GM19328 (cell line): ENCODE results near the gene AKAIN1.

Experiments
- ATAC-seq: cut with Tn5 transposase; IDR thresholded peaks from one replicate; pipeline ENCODE4 v1.9.1; 2021; ENCODE audit warnings: mild to moderate bottlenecking, moderate library complexity; ENCODE audit not compliant: unreplicated experiment

AKAIN1 gene, protein sequence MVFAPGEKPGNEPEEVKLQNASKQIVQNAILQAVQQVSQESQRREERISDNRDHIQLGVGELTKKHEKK

DNA sequence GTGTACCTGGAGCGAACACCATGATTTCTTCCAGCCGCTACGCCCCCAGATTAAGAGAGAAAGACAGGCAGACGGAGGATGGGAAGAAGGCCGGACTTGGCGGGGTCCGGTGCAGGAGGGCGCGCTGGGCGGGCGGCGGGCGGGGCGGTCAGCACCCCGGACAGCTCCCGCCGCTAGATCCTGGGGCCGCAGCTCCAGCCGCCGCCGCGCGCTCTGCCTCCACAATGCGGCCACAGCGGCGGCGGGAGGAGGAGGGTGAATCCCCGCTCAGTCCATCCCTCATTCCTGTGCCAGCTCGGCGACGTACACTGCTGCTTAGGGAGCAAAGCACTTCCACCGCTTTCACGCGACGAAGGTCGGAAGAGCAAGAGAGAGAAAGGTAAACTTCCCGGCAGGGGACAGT is at the start of gene AKAIN1:
TSS of gene AKAIN1 (minus strand) at position 226 of the 403 bp plus-strand sequence. CDS start at position 22, 204 bp downstream.
- ATAC-seq, result no peak

GRCh38 chr18:5244941-5245340 is 47.9 kb upstream of the AKAIN1 start:
- no peak for ATAC-seq

GRCh38 chr18:5239447-5239846 is 42.4 kb upstream of the AKAIN1 start:
- no peak for ATAC-seq

DNA sequence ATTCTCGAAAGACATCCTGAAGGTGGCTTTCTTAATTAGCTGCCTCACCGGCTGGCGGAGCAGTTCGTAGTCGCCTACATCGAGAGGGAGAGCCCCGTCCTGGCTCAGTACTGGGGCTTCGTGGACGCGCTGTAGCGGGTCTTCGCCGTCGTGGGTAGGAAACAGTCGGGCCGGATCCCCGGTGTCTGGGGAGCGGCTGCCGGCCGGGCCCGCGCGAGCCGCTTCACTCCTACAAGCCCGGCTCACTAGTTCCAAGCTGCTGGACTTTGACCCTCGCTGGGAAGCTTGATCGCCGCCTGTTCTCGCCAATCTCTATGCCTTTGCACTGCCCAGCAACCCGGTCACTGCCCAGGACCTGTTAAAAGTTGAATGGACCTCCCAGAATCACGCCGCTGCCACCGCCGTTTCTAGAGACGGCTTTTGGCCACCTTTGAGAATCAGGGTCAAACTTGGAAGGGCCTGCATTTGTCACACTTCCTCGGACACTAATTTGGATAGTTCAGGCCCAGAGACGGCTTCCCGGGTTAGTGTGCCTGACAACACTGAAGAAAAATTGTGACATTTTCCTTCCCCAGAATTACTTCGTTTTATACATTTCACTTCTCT is 41.4 kb upstream of the AKAIN1 start:
- peak; percentile 27 for ATAC-seq

- peak; percentile 91 for ATAC-seq
Measured at GRCh38 chr18:5237723-5238370, 40.8 kb upstream of the AKAIN1 start.

DNA sequence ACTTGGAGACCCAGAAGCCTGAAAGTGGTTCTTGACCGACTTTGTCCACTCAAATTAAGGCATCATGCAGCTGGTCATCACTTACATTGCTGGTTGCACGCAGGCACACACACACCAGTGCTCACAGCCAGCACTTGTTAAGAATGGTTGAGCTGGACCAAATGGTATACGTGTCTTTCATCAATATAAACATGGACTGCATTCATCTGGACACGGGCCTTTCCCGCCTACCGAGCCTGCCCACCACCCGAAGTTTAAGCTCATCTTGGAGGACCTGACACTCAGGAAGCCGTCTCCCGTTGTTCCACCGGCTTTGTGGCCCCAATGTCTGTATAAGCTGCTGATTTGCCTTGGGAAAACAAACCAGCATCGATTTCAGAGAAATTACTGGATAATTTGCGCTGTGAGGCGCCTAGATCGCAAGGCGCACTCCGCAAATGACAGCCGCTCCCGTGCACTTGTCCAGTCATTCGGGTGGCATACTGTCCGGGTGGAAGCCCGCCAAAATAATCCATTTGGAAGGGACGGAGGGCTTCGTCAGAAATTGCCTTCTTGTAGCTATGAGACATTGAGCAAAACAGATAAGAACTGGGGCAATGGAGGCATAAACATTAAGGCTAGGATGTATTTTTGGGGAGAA is 40.1 kb upstream of the AKAIN1 start:
- ATAC-seq, result peak; percentile 29

DNA sequence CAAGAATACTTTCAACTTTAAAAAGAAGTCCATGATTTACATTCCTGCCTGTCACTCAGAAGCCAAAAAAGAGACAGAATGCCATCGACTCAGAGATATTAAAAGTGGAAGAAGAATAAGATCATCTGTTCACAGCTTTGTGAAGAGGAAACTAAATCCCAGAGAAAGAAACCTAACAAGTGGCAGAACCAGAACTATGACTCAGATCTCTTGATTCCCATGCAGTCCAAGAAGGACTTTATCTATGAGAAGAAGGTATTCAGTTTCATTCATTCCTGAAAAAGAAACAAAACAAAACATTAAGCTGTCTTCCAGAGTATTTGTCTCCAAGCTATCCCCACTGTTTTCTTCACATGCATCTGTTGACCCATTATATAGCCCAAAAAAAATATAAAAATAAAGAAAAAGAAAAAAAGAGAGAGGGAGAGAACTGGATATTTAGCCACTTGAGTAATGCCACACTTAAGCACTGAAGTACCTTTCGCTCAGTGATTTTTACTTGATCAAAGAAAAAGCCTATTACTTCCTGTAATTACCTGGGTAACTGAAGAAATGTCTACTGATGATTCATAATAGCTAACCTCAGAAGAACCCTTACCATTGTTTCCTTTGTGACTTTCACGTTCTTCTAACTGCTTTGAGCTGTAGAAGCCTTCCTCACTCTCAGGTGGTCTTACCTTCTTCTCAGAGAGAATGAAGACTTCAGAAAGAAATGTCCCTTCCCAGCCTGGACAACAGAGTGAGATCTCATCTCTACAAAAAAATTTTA is 17.7 kb upstream of the AKAIN1 start:
- no peak for ATAC-seq

GRCh38 chr18:5207471-5208150 is 10.6 kb upstream of the AKAIN1 start:
- no peak for ATAC-seq

DNA sequence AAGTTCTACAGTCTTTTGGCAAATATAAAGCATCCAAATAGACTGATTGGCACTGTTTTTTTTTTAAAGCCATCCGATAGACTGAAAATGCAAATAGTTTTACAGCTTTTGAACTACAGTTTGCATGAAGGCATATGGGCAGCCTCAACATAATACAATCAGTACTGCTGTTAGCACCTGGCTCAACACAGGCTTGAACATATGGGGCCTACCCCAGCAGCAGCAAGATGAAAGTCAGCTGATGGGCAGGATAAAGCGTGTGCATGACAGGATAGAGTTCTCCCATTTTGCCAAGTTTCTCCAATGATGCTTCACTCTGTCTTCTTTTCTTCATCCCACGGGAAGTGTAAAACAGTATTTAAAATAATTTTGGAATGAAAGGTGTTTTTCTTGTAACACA is 1.3 kb upstream of the AKAIN1 start:
- ATAC-seq, result no peak

DNA sequence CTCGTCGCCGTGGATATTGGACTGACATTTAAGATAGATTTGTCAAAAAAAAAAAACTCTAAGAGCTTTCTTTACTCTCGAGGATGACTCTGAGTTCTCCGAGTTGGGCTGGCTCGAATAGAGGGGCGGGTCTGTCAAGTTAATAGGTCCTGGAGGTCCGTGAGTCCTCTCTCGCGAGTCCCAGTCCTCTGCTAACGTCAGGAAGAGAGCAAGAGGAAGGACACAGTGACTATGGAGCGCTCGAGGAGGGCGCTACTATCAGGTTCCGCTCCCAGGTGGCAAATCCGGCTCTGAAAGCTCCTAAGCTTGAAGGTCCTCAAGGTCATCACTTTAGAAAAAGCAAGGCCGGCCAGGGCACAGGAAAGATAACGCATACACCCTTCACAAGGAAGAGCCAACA is 404 bp upstream of the AKAIN1 start:
- no peak for ATAC-seq

DNA sequence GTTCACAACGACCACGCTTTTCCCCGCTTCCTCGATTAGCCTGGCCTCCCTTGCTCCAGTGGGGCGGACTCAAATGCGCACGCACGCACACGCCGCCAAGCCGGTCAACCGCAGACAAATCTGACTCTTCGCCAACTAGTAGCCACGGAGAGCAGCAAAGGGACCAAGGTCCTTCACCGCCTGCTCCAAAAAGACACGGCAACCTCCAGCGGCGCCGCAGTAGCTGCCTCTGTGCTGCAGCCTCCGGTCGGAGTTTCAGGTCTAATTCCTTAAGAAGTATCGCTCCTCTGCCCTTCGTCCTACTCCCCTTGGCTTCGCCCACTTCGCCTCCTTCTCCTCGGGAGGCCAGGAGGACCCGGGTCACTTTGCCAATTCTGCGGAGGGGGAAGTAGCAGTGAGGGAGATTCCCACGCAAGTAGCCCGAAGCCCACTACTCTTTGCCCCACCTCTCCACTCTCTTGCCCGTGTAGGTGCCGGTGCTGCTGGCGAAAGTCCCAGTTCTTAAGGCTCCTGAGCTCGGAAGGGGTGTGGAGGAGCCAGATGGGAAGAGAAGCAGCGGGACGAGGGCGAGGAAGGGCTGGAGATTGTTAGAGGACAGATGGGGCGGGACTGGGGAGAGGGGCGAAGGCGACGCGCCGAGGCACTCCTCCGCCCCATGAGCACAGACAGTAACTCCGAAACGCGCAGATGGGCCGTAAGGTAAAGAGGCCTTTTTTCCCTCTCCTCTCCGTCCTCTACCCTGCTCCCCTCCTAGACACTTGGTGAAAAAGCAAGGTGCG is 615 bp downstream of the AKAIN1 start:
- ATAC-seq, result no peak

DNA sequence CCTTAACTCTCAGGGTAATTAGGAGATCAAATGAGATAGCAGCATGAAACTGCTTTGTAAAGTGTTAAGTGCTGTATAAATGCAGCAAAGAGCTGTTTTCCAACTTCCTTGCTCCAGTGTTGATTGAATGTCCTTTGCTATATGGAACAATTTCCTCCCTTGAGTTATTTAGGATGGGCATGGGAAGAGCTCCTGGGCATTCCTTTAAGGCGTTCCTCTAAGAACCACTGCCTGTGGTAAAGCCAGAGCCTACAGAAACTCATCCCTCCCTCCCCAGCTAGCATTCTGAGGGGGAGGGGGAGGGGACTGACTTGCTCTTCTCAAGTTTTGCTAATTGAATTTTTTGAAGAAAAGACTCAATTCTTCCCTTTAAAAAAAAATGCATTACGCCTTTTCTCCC is 1.4 kb downstream of the AKAIN1 start:
- no peak for ATAC-seq

DNA sequence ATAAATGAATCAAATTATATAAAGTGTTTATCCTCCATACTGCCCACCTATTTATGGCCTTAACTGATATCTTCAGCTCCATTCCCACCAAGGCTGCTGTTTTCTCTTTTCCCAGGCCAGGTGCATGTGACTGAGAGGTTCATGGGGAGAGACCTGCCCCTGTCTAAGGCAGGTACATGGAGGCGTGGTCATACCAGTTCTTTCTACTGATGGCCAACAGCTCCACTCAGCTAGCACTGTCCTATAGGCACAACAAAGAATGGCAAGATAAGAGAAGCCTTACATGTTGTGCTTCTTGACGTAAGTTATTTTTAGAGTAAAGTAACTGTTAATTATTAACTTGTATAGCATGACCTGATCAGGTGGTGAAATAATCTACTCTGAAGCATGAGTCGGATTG is 16.8 kb downstream of the AKAIN1 start:
- ATAC-seq, result no peak

DNA sequence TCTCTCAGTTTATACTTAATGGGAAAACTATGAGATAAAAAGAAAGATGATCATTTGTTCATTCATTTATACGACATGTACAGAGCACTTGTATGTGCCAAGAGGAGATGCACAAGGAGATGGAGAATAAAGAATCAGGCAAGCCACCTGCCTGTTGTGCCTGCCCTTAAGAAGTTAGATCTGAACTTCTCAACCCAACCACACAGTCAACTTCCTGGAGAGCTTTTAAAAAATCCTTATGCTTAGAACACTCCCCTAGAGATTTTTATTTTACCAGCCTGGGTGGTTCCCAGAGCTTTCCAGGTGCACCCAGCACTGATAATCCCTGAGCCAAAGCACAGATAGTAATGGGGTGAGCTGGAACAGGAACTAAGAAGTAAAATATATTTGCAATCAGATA is 18.5 kb downstream of the AKAIN1 start:
- no peak for ATAC-seq

DNA sequence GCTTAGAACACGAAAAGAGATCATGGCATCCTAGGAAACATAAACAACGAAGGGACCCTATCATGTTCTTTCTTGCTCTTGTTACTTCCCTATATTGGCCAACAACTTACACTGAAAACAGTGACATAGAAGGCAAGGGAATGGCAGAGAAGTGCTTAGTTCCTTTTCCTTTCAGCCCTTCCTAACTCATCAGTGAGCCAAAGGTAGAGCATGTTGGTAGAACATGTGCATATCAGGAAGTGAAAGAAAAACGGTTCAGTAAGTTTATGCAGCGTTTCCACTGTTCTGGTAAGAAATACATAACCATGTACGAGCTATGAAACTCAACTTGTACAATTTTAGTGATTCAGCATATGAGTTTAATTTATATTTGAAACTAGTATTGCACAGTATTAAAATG is 21.7 kb downstream of the AKAIN1 start:
- ATAC-seq, result no peak

- no peak for ATAC-seq
Measured at GRCh38 chr18:5173646-5174045, 23.4 kb downstream of the AKAIN1 start.

- no peak for ATAC-seq
Measured at GRCh38 chr18:5173236-5173635, 23.8 kb downstream of the AKAIN1 start.

DNA sequence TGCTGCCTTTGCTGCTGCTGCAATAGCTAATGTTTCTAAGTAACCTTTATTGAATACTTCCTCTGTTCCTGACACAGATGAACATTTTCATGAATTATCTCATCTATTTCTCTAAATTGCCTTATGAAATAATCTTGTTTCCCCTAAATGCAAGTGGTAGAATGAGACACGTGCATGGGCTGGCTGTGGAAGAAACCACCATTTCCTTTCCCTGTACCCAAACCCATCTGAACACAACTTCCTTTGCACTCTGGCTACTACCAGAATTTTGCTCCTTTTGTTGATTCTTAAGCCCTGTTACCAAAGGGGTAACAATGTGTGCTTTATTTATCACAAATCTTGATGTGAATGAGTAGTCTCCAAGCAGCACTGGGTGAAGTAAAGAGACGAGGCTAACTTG is 29.2 kb downstream of the AKAIN1 start:
- no peak for ATAC-seq

- no peak for ATAC-seq
Measured at GRCh38 chr18:5166606-5167280, 30.3 kb downstream of the AKAIN1 start.

DNA sequence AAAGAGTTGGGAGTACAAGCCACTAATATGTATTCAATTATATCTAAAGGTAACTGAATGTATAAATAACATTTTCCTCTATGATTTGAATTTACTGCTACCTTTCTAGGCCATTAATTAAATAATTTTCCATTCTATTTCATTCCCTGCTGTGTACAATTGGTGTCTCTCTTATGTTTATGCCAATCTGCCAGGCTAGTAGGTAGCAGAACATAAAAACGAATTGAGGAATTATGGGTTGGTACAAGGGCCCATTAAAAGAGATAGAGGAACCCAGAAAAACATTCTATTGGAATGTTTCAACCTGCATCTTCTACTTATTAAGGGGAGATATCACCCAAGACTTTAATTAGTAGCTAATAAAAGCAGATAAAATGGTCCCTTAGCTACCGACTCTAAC is 32.2 kb downstream of the AKAIN1 start:
- ATAC-seq, result no peak
